Retinal pigment epithelial cell (primary cell): ENCODE data around the gene FSTL1.

Experiments
- DNase-seq: peaks from one replicate; pipeline ENCODE4 v3.0.0-alpha.2; 2010; ENCODE audit warnings: low read depth
- H3K4me3 ChIP-seq: 2 replicates; pipeline ENCODE4 v1.5.1; 2011; ENCODE audit warnings: mild to moderate bottlenecking, low read length, control low read depth, moderate library complexity
- TF ChIP-seq, protein P1 (sequence below): conservative IDR thresholded peaks from 2 replicates; pipeline ENCODE4 v1.5.1; 2011; ENCODE audit warnings: low read depth, low read length, control low read depth, inconsistent platforms

FSTL1 gene

DNA sequence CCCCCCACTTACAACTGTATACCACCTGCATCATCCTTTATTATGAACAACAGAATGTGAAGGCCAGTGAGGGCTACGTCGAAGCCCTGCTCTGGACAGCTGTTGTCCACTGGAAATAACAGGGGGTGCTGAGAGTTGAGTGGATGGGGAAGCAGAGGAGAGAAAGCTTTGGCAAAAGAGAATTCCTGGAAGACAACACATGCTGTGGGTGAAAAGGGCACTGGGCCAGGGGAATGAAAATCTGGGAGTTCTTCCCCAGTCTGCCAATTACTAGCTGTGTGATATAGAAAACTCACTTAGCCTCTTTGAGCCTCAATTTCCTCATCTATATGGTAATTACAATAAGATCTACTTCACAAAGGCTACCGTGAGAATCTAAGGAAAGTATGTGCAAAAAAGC lies 40.7 kb downstream of the FSTL1 start:
- DNase-seq: no peak
- H3K4me3 ChIP-seq: no peak overlapping the region
- TF ChIP-seq, protein P1, sequence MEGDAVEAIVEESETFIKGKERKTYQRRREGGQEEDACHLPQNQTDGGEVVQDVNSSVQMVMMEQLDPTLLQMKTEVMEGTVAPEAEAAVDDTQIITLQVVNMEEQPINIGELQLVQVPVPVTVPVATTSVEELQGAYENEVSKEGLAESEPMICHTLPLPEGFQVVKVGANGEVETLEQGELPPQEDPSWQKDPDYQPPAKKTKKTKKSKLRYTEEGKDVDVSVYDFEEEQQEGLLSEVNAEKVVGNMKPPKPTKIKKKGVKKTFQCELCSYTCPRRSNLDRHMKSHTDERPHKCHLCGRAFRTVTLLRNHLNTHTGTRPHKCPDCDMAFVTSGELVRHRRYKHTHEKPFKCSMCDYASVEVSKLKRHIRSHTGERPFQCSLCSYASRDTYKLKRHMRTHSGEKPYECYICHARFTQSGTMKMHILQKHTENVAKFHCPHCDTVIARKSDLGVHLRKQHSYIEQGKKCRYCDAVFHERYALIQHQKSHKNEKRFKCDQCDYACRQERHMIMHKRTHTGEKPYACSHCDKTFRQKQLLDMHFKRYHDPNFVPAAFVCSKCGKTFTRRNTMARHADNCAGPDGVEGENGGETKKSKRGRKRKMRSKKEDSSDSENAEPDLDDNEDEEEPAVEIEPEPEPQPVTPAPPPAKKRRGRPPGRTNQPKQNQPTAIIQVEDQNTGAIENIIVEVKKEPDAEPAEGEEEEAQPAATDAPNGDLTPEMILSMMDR: no peak

DNA sequence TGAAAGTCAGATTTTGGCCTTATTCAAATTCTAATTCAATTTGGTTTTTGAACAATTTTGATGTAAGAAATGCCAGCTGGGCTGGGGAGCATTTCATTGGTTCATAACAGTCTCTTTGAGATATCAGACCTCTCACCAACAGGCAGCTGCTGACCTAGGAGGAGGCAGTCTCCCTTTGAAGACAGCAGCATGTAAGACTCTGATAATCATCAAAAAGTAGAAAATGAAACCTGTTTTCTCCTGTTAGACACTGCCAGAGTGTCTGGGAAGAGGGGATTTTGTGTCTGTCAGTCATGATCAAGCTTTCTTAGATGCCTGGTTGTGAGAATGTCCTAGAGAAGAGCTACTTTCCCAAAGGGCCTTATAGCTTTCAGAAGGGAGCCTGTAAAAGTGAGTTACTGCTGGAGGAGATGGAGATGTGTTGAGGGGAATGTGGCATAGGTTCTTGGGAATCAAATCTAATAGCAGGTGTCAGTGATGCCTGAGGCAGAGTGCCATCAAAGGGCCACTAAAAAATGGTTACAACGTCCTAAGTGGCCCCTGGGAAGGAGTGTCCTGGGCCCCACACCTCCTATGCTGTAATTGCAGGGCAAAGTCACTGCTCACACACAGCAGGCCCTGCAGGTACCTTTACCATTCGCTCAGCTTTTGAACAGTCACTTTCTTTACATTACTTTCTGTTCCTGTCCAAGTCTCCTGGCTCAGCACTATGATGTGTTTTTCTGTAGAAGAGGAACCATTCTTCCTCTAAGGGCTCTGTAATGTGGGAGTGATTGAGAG lies 43.1 kb downstream of the FSTL1 start:
- TF ChIP-seq, protein P1: no peak
- DNase-seq: no peak
- no peak overlapping the region for H3K4me3 ChIP-seq

DNA sequence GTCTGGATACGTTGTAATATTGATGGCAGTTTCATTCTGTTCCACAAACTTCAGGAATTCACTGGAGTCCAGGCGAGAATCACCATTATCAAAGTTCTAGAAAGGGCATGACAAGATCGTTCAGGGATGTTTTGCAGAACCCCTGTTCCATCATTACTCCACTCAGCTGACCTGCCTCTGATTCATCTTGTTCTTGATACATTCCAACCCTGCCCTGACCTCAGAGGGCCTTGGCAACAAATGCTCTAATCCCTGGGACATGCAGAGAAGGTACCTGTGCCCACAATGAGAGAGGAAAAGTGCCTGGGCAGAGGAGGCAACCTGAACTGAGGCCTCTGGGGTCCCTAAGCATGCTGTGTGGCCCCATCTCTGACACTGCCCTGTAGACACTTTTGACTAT lies 45.9 kb downstream of the FSTL1 start:
- DNase-seq: no peak
- TF ChIP-seq, protein P1: no peak
- H3K4me3 ChIP-seq: no peak overlapping the region

DNA sequence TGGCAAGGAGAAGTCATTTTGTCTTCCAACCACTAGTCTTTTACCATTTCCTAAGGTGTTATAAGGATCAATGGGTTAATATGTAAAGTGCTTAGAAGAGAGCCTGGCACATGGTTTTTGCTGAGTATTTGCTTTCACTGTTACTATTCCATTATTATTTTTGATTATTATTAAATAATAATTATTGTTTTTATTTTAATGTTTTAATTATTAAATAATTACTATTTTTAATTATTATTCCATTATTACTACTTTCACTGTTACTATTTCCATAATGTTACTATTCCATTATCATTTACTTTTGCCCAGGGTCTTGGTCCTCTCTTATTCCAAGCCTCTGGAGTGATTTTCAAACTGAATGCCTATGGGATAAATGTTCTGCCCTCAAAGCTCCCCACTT lies 48.5 kb downstream of the FSTL1 start:
- no peak overlapping the region for H3K4me3 ChIP-seq
- TF ChIP-seq, protein P1: no peak
- DNase-seq: no peak

DNA sequence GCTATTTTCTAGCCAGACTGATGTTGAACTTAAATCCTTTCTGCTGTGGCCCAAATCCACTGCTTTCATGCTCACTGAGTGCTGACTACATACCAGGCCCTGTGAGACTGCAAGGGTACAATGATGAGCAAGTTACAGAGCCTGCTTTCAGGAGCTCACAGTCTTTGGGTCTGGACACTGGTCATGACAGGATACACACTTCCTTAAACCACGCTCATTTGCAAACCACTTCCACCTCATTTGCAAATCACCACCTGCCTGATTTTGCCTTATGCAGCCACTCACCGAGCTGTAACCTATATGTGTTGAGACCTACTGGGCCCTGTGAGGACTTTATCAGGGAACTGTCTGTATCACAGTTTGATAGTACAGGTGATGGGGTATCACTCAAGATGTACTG lies 51.4 kb downstream of the FSTL1 start:
- TF ChIP-seq, protein P1: no peak
- DNase-seq: no peak
- no peak overlapping the region for H3K4me3 ChIP-seq

DNA sequence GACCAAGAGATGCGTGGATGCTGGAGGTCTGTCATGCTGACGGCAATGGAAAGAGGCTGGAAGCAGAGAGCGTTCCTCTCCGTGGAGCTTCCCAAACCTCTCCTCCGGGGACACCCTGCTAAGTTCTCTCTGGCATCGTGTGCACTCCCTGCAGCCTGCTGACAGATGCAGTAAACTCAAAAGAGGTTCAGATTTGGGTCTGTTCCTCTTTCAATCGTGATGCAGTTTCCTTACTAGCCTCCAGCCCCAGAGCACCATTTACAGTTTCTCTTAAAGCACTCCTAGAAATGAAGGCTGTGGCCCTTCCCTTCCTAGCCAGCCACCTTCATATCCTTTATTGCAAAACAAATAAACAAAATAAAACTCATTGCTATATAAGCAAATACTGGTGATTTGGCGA lies 54.3 kb downstream of the FSTL1 start:
- TF ChIP-seq, protein P1: no peak
- DNase-seq: no peak
- no peak overlapping the region for H3K4me3 ChIP-seq

DNA sequence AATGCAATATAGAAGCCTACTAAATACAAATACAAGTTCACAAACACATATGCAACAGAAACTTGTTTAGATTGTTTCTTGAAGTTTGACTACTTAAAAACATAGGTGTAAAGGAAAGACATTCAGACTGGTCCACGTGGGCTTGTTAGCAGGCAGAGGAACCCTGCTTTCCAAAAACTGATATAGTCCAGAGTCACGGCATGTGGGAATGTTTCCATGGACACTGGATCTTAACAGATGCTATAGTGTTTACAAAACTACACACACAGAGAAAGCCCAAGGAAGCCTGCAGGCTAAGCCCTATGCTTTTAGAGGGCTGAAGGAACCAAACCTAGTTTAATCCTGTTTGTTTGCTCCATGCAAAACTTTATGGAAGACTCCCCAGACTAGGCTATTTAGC lies 56.4 kb downstream of the FSTL1 start:
- DNase-seq: no peak
- TF ChIP-seq, protein P1: no peak

More for the DNA sequence above, 56.4 kb downstream of the FSTL1 start:
- no peak overlapping the region for H3K4me3 ChIP-seq
